Gastrocnemius medialis (tissue), 4 donors: ENCODE results near the gene MRPL39. TPM values are rescaled to one million over a fixed set of nuclear protein-coding genes. Genes with fewer than 3 reads are reported as not detected.

ENCODE experiments used
- ATAC-seq, 2 donors: fragments of 150-250 bp; one replicate each; pipeline ENCODE4 v1.9.1; 2016
- DNase-seq, 2 donors: peaks; one replicate each; pipeline ENCODE4 v3.0.0-alpha.2; 2019
- H3K27ac ChIP-seq, 4 donors: fragments of 200-600 bp; sonication (generic); 1 replicate in 1 of 4; 2 replicates in 3 of 4; pipeline ENCODE4 v1.5.1; 2016 to 2018; ENCODE audit warnings: mild to moderate bottlenecking in 2 of 4, moderate library complexity in 1 of 4
- H3K27me3 ChIP-seq, 3 donors: fragments of 200-600 bp; sonication (generic) in 2 of 3; 1 replicate in 1 of 3; 2 replicates in 2 of 3; pipeline versions ENCODE4 v1.5.1 to v1.6.0; 2016 to 2019; ENCODE audit warnings: mild to moderate bottlenecking in 1 of 3, moderate library complexity in 1 of 3
- H3K36me3 ChIP-seq, 2 donors: fragments of 200-600 bp; sonication (generic) in 1 of 2; one replicate each; pipeline ENCODE4 v1.5.1; 2017 to 2018
- H3K4me1 ChIP-seq, 2 donors: fragments of 200-600 bp; sonication (generic) in 1 of 2; one replicate each; pipeline ENCODE4 v1.5.1; 2016 to 2017; ENCODE audit warnings: mild to moderate bottlenecking in 2 of 2
- H3K4me3 ChIP-seq, 4 donors: fragments of 200-600 bp; sonication (generic) in 3 of 4; 1 replicate in 1 of 4; 2 replicates in 3 of 4; pipeline ENCODE4 v1.5.1; 2016 to 2019; ENCODE audit warnings: mild to moderate bottlenecking in 2 of 4
- H3K9me3 ChIP-seq, 3 donors: fragments of 200-600 bp; sonication (generic) in 2 of 3; 1 replicate in 1 of 3; 2 replicates in 2 of 3; pipeline ENCODE4 v1.5.1; 2016 to 2019
- CTCF ChIP-seq, 5 experiments: fragments of 450-650 bp in 3 of 5; fragments of 200-600 bp in 2 of 5; sonication (generic) in 2 of 5; IDR thresholded peaks in 4 of 5; conservative IDR thresholded peaks in 1 of 5; 1 replicate in 4 of 5; 2 replicates in 1 of 5; pipeline ENCODE4 v1.5.1; 2016 to 2019; ENCODE audit warnings: antibody characterized with exemption in 5 of 5, mild to moderate bottlenecking in 3 of 5, moderate library complexity in 3 of 5
- POLR2A ChIP-seq, 2 donors: fragments of 450-650 bp; IDR thresholded peaks; one replicate each; pipeline ENCODE4 v1.6.1; 2017; ENCODE audit warnings: antibody characterized with exemption in 2 of 2, mild to moderate bottlenecking in 2 of 2, moderate library complexity in 2 of 2
- in situ Hi-C, 4 donors: fragments of 200-750 bp; cut with MboI; loops; one replicate each; pipeline versions ENCODE4 v1.15.0 to v1.8.0; 2017; ENCODE audit warnings: low sequenced_read_pairs in 4 of 4
- intact Hi-C: fragments of 100-400 bp; cut with DNase I; formaldehyde crosslinking; loops from one replicate; pipeline ENCODE4 v1.15.1; 2023; ENCODE audit warnings: low total_unique reads
- total RNA-seq, 4 donors: library from RNA; depleted of rRNA; stranded (reverse); fragments of >200 nt; gene quantifications; one replicate each; pipeline versions ENCODE4 v1.1.0 to v1.2.3, GENCODE V29; 2016

MRPL39 gene
- total RNA-seq, 4 donors from 2014 or later: 27.1 to 56.6 (median 39.0) TPM

- Histone ChIP-seq H3K27me3 (no peaks in the 10 kb centered on the region), H3K36me3 (no peaks in the 10 kb centered on the region), H3K9me3 (no peaks in the 10 kb centered on the region), H3K4me1 (no peaks in the 10 kb centered on the region), H3K27ac (no peak overlapping the region), H3K4me3 (no peak overlapping the region)
- TF ChIP-seq POLR2A (IDR thresholded peaks at IDR 0.05) (no peak), CTCF (IDR thresholded peaks at IDR 0.05 in 4 of 5, conservative IDR thresholded peaks at IDR 0.05 in 1 of 5) (no peak)
- ATAC-seq (no peak), DNase-seq (no peak)
- intact Hi-C loops (no loop called here), in situ Hi-C loops (no loop called here)
Observed at GRCh38 chr21:25624511-25624910, 17.2 kb upstream of the MRPL39 start.

GRCh38 chr21:25619198-25619597 is 11.9 kb upstream of the MRPL39 start:
- no peak for DNase-seq
- TF ChIP-seq POLR2A (IDR thresholded peaks at IDR 0.05) (no peak), CTCF (IDR thresholded peaks at IDR 0.05 in 4 of 5, conservative IDR thresholded peaks at IDR 0.05 in 1 of 5) (no peak)
- Histone ChIP-seq H3K4me3 (no peak overlapping the region), H3K36me3 (no peaks in the 10 kb centered on the region), H3K27ac (no peak overlapping the region), H3K27me3 (no peaks in the 10 kb centered on the region), H3K4me1 (peaks cover 7 to 9% of the 10 kb centered on the region in 2 donors), H3K9me3 (no peaks in the 10 kb centered on the region)
- no peak for ATAC-seq
- intact Hi-C loops (no loop called here), in situ Hi-C loops (no loop called here)

- in situ Hi-C loops (no loop called here), intact Hi-C loops (no loop called here)
- no peak overlapping the region for H3K27ac ChIP-seq
Observed at GRCh38 chr21:25615880-25616279, 8.6 kb upstream of the MRPL39 start.

GRCh38 chr21:25614441-25614840 is 7.2 kb upstream of the MRPL39 start:
- ATAC-seq (no peak), DNase-seq (no peak)
- in situ Hi-C loops (loop anchor here in 1 of 4 donors (5.0 kb wide), 1 partner anchor 93 kb away; no protein-coding TSS in a partner anchor), intact Hi-C loops (no loop called here)
- Histone ChIP-seq H3K36me3 (no peaks in the 10 kb centered on the region), H3K9me3 (no peaks in the 10 kb centered on the region), H3K4me1 (peaks cover 7 to 9% of the 10 kb centered on the region in 2 donors), H3K27ac (no peak overlapping the region), H3K4me3 (no peak overlapping the region), H3K27me3 (no peaks in the 10 kb centered on the region)
- TF ChIP-seq POLR2A (IDR thresholded peaks at IDR 0.05) (no peak), CTCF (IDR thresholded peaks at IDR 0.05 in 4 of 5, conservative IDR thresholded peaks at IDR 0.05 in 1 of 5) (no peak)

More at GRCh38 chr21:25615880-25616279, 8.6 kb upstream of the MRPL39 start:
- DNase-seq (no peak), ATAC-seq (peak in 1 of 2 donors; percentile 49)
- H3K4me3 ChIP-seq: no peak overlapping the region
- H3K9me3 ChIP-seq: no peaks in the 10 kb centered on the region
- H3K4me1 ChIP-seq: peaks cover 7 to 9% of the 10 kb centered on the region in 2 donors
- no peaks in the 10 kb centered on the region for H3K27me3 ChIP-seq
- no peak for TF ChIP-seq CTCF (IDR thresholded peaks at IDR 0.05 in 4 of 5, conservative IDR thresholded peaks at IDR 0.05 in 1 of 5)
- no peak for TF ChIP-seq POLR2A (IDR thresholded peaks at IDR 0.05)
- H3K36me3 ChIP-seq: no peaks in the 10 kb centered on the region
